Lung (tissue), 12 donors: ENCODE results near the gene DFFA. TPM values are rescaled to one million over a fixed set of nuclear protein-coding genes. Genes with fewer than 3 reads are reported as not detected.
A peak's percentile ranks its signal among the peaks of the same experiment; 100 is the strongest.

Experiments used
- ATAC-seq: fragments of 200-7000 bp; cut with Tn5 transposase; one replicate; pipeline ENCODE4 v1.9.1; 2020; ENCODE audit warnings: moderate number of reproducible peaks; ENCODE audit not compliant: insufficient read depth, low FRiP score
- DNase-seq, 3 donors: peaks; one replicate each; pipeline ENCODE4 v3.0.0-alpha.2; 2013 to 2017
- H3K27ac ChIP-seq, 2 donors: one replicate each; pipeline ENCODE4 v1.5.1; 2013; ENCODE audit warnings: mild to moderate bottlenecking in 2 of 2, moderate library complexity in 2 of 2, control low read depth in 1 of 2, inconsistent platforms in 1 of 2, low read depth in 1 of 2, low read length in 1 of 2
- H3K27me3 ChIP-seq, 3 donors: one replicate each; pipeline ENCODE4 v1.5.1; 2013; ENCODE audit warnings: low read length in 2 of 3; ENCODE audit not compliant: control insufficient read depth in 3 of 3, insufficient read depth in 3 of 3
- H3K36me3 ChIP-seq, 4 donors: one replicate each; pipeline ENCODE4 v1.5.1; 2013; ENCODE audit warnings: low read length in 4 of 4, mild to moderate bottlenecking in 1 of 4, moderate library complexity in 1 of 4; ENCODE audit not compliant: control insufficient read depth in 4 of 4, insufficient read depth in 4 of 4
- H3K4me1 ChIP-seq, 5 donors: one replicate each; pipeline ENCODE4 v1.5.1; 2013; ENCODE audit warnings: low read length in 5 of 5, mild to moderate bottlenecking in 2 of 5, moderate library complexity in 1 of 5; ENCODE audit not compliant: control insufficient read depth in 5 of 5, insufficient read depth in 5 of 5
- H3K4me3 ChIP-seq: one replicate; pipeline ENCODE4 v1.5.1; 2013; ENCODE audit warnings: mild to moderate bottlenecking, control low read depth, moderate library complexity
- H3K9ac ChIP-seq, 2 donors: one replicate each; pipeline ENCODE4 v1.5.1; 2013; ENCODE audit warnings: low read length in 2 of 2, control low read depth in 1 of 2; ENCODE audit not compliant: insufficient read depth in 1 of 2
- H3K9me3 ChIP-seq, 4 donors: one replicate each; pipeline ENCODE4 v1.5.1; 2013; ENCODE audit warnings: low read length in 3 of 4, mild to moderate bottlenecking in 1 of 4, moderate library complexity in 1 of 4; ENCODE audit not compliant: control insufficient read depth in 4 of 4, insufficient read depth in 3 of 4
- whole genome bisulfite sequencing, 2 donors: extraction: QIAGEN DNeasy Blood & Tissue Kit; methylation state at CpG; one replicate each; pipeline ENCODE4 v1.1.7; 2013; 5-methylcytosine and 5-hydroxymethylcytosine counted together
- polyA plus RNA-seq, 2 donors: library from polyadenylated mRNA; stranded (reverse); fragments of 200-250 nt; gene quantifications; one replicate each; pipeline ENCODE4 v1.2.1, GENCODE V29; 2013
- total RNA-seq, 2 donors: library from RNA; depleted of rRNA in 1 of 2; stranded (reverse); fragments of >200 nt in 1 of 2; gene quantifications; one replicate each; pipeline ENCODE4 v1.2.1, GENCODE V29; 2014 to 2021
- TF ChIP-seq, protein P1 (sequence below): IDR thresholded peaks from 2 replicates; pipeline ENCODE4 v1.5.1; 2012; ENCODE audit warnings: mild to moderate bottlenecking; ENCODE audit errors: control extremely low read depth, extremely low read depth
- donor health status: control.
- donor health status: control.
- donor health status: Bipolar disorder and iron deficiency.
- donor health status: healthy.
- donor health status: DM: yes; HTN: yes; CAD: no.

DFFA gene
- total and polyA plus RNA-seq, 4 donors, result 13.8 to 37.4 (median 27.1) TPM

DNA sequence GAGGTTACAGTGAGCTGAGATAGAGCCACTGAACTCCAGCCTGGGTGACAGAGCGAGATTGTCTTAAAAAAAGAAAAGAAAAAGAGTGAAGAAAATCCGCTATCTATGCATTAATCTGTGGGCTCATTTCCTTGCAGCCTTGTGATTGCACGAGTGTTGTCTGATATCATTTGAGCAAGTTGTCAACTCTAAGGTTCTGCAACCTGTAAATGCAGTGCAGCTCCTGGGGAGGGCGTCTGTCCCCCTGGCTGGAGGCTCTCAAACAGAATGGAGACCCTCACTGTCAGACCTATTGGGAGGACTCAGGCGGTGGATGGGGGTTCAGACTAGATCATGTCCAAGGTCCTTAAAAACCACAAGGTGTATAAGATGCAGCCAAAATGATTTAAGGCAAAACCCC lies 16.3 kb downstream of the DFFA start:
- DNase-seq, result no peak
- no peaks in the 10 kb centered on the region for H3K9me3 ChIP-seq
- no peak overlapping the region for H3K27ac ChIP-seq
- H3K4me1 ChIP-seq, result peaks cover 0 to 7% (median 0%) of the 10 kb centered on the region in 5 donors
- H3K27me3 ChIP-seq, result no peaks in the 10 kb centered on the region
- no peak for ATAC-seq
- H3K4me3 ChIP-seq, result no peak overlapping the region
- peaks cover 0 to 3% (median under 1%) of the 10 kb centered on the region in 4 donors for H3K36me3 ChIP-seq
- TF ChIP-seq, protein P1, sequence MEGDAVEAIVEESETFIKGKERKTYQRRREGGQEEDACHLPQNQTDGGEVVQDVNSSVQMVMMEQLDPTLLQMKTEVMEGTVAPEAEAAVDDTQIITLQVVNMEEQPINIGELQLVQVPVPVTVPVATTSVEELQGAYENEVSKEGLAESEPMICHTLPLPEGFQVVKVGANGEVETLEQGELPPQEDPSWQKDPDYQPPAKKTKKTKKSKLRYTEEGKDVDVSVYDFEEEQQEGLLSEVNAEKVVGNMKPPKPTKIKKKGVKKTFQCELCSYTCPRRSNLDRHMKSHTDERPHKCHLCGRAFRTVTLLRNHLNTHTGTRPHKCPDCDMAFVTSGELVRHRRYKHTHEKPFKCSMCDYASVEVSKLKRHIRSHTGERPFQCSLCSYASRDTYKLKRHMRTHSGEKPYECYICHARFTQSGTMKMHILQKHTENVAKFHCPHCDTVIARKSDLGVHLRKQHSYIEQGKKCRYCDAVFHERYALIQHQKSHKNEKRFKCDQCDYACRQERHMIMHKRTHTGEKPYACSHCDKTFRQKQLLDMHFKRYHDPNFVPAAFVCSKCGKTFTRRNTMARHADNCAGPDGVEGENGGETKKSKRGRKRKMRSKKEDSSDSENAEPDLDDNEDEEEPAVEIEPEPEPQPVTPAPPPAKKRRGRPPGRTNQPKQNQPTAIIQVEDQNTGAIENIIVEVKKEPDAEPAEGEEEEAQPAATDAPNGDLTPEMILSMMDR, result no peak
- H3K9ac ChIP-seq, result no peak overlapping the region
- WGBS, 2 donors, result 87 to 90% methylated on average over 5 of the region's 5 CpGs

DNA sequence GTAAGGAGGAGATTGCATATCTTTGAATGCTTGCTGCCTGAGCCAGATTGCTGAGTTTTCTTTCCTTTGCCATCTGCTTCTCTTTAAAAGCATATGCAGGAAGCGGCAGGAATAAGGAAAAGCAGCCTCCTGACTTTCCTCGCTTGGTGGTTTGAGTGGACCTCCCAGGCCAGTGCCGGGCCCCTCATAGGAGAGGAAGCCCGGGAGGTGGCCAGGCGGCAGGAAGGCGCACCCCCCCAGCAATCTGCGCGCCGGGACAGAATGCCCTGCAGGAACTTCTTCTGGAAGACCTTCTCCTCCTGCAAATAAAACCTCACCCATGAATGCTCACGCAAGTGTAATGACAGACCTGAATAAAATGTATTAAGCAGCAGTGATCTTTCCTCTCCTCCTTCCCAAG lies 21.0 kb downstream of the DFFA start:
- Histone ChIP-seq H3K4me3 (no peak overlapping the region), H3K9ac (no peak overlapping the region), H3K27me3 (no peaks in the 10 kb centered on the region), H3K9me3 (peaks cover 0 to 3% (median 0%) of the 10 kb centered on the region in 4 donors), H3K4me1 (peaks cover 0 to 18% (median 0%) of the 10 kb centered on the region in 5 donors), H3K27ac (no peak overlapping the region), H3K36me3 (no peaks in the 10 kb centered on the region)
- TF ChIP-seq, protein P1, result no peak
- WGBS, 2 donors, result 9 to 10% methylated on average over 10 of the region's 10 CpGs
- ATAC-seq (no peak), DNase-seq (peak in 2 of 3 donors; percentile 34 to 61)

DNA sequence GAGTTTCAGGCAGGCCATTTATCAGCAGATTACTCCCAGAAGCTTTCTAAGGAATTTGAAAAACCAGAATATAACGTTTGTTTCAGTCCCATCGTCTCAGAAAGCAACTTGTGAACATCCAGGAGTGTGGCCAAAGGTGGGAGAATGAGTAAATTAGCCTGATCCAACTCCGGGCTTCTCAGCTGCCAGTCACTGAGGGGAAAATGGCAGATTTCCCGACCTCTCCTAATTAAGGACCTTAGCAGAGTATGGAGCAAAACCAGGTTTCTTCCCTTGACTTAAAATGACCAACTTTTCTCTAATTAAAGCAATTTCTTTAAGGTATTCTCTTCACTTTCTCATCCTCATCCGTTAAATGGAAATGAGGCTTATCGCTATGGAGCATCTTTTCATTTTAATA lies 21.5 kb downstream of the DFFA start:
- WGBS, 2 donors, result 59 to 71% methylated on average over 6 of the region's 6 CpGs

More for the DNA sequence above, 21.5 kb downstream of the DFFA start:
- TF ChIP-seq, protein P1, result no peak
- no peak overlapping the region for H3K9ac ChIP-seq
- H3K4me3 ChIP-seq, result no peak overlapping the region
- ATAC-seq, result no peak
- no peaks in the 10 kb centered on the region for H3K27me3 ChIP-seq
- H3K36me3 ChIP-seq, result no peaks in the 10 kb centered on the region
- no peak overlapping the region for H3K27ac ChIP-seq
- H3K9me3 ChIP-seq, result peaks cover 0 to 3% (median 0%) of the 10 kb centered on the region in 4 donors
- peaks cover 0 to 18% (median 0%) of the 10 kb centered on the region in 5 donors for H3K4me1 ChIP-seq
- DNase-seq, result no peak
